Karpas-422 (cell line): ENCODE measurements around the gene NOX4. TPM values are rescaled to one million over a fixed set of nuclear protein-coding genes. Genes with fewer than 3 reads are reported as not detected.

ENCODE experiments used
- DNase-seq: peaks from one replicate; pipeline ENCODE4 v3.0.0-alpha.2; 2015
- H2AFZ ChIP-seq: fragments of 200-600 bp; sonication (generic); 2 replicates; pipeline ENCODE4 v1.6.1; 2014; ENCODE audit warnings: antibody characterized with exemption, low read length, mixed read lengths
- H3K27ac ChIP-seq: fragments of 200-600 bp; sonication (generic); 2 replicates; pipeline ENCODE4 v1.5.1; 2014; ENCODE audit warnings: mild to moderate bottlenecking, low read length, moderate library complexity
- H3K27me3 ChIP-seq: fragments of 200-600 bp; sonication (generic); 2 replicates; pipeline ENCODE4 v1.6.1; 2014; ENCODE audit warnings: low read length, mixed read lengths
- H3K36me3 ChIP-seq: fragments of 200-600 bp; sonication (generic); 2 replicates; pipeline ENCODE4 v1.6.1; 2014; ENCODE audit warnings: low read length, mixed read lengths; ENCODE audit not compliant: insufficient read depth
- H3K4me1 ChIP-seq: fragments of 200-600 bp; sonication (generic); 2 replicates; pipeline ENCODE4 v1.6.1; 2014; ENCODE audit warnings: mild to moderate bottlenecking, low read length, mixed read lengths
- H3K4me2 ChIP-seq: fragments of 200-600 bp; sonication (generic); 2 replicates; pipeline ENCODE4 v1.6.1; 2014; ENCODE audit warnings: low read length, low read depth, mild to moderate bottlenecking; ENCODE audit not compliant: poor library complexity, severe bottlenecking
- H3K4me3 ChIP-seq: fragments of 200-600 bp; sonication (generic); 2 replicates; pipeline ENCODE4 v1.5.1; 2014; ENCODE audit warnings: mild to moderate bottlenecking, antibody characterized with exemption, low read length, mixed read lengths
- H3K79me2 ChIP-seq: fragments of 200-600 bp; sonication (generic); 2 replicates; pipeline ENCODE4 v1.6.1; 2014; ENCODE audit warnings: mild to moderate bottlenecking, low read length, mixed read lengths
- H3K9ac ChIP-seq: fragments of 200-600 bp; sonication (generic); 2 replicates; pipeline ENCODE4 v1.6.0; 2014; ENCODE audit warnings: low read length
- H3K9me2 ChIP-seq: fragments of 200-600 bp; sonication (generic), shearing (Covaris generic); replicated peaks from 2 replicates; pipeline ENCODE4 v1.6.0; 2014; ENCODE audit warnings: mild to moderate bottlenecking, low read length, moderate library complexity; ENCODE audit not compliant: insufficient read depth
- H3K9me3 ChIP-seq: fragments of 300-700, 200-600 bp; sonication (generic); 2 replicates; pipeline ENCODE4 v1.6.1; 2014; ENCODE audit warnings: low read length, mixed read lengths
- H4K20me1 ChIP-seq: fragments of 200-600 bp; sonication (generic); 2 replicates; pipeline ENCODE4 v1.6.1; 2014; ENCODE audit warnings: mild to moderate bottlenecking, antibody characterized with exemption, low read length, low read depth; ENCODE audit not compliant: insufficient read depth
- total RNA-seq: library from RNA; depleted of rRNA; stranded (reverse); fragments of >200 nt; shearing (Covaris generic); gene quantifications from 2 replicates; pipeline ENCODE4 v1.2.3, GENCODE V29; 2014; ENCODE audit warnings: low replicate concordance

NOX4 gene
- total RNA-seq, 1 experiment from 2014 or later: not detected

GRCh38 chr11:89516496-89516895, 25.3 kb upstream of the NOX4 start:
- H3K9me3 ChIP-seq: peaks cover 16% of the 10 kb centered on the region
- no peaks in the 10 kb centered on the region for H3K79me2 ChIP-seq
- H3K4me1 ChIP-seq: no peaks in the 10 kb centered on the region
- H3K36me3 ChIP-seq: no peaks in the 10 kb centered on the region
- H2AFZ ChIP-seq: no peak overlapping the region
- no peak overlapping the region for H3K27ac ChIP-seq
- H3K4me2 ChIP-seq: no peak overlapping the region
- H3K9ac ChIP-seq: no peak overlapping the region
- no peak for DNase-seq
- no peaks in the 10 kb centered on the region; the same call in 1 of the 2 replicates for H3K9me2 ChIP-seq
- no peak overlapping the region for H3K4me3 ChIP-seq
- no peaks in the 10 kb centered on the region for H3K27me3 ChIP-seq
- H4K20me1 ChIP-seq: no peaks in the 10 kb centered on the region

- no peak overlapping the region for H2AFZ ChIP-seq
These were observed 17.4 kb upstream of the NOX4 start for GRCh38 chr11:89508544-89508943.

GRCh38 chr11:89504270-89504669, 13.1 kb upstream of the NOX4 start:
- Histone ChIP-seq H3K9me3 (no peaks in the 10 kb centered on the region), H3K27me3 (no peaks in the 10 kb centered on the region), H3K9me2 (0 out of 2 replicates have a peak, but pooled peaks cover 4% of the 10 kb centered on the region), H3K4me2 (no peak overlapping the region), H3K9ac (no peak overlapping the region), H4K20me1 (no peaks in the 10 kb centered on the region), H3K4me3 (no peak overlapping the region), H3K27ac (no peak overlapping the region), H3K36me3 (no peaks in the 10 kb centered on the region), H3K79me2 (no peaks in the 10 kb centered on the region), H2AFZ (no peak overlapping the region), H3K4me1 (no peaks in the 10 kb centered on the region)
- no peak for DNase-seq

More at GRCh38 chr11:89508544-89508943, 17.4 kb upstream of the NOX4 start:
- no peaks in the 10 kb centered on the region for H3K4me1 ChIP-seq
- DNase-seq: no peak
- no peaks in the 10 kb centered on the region; the same call in 1 of the 2 replicates for H3K9me3 ChIP-seq
- H3K4me3 ChIP-seq: no peak overlapping the region
- no peak overlapping the region for H3K4me2 ChIP-seq
- no peaks in the 10 kb centered on the region for H3K27me3 ChIP-seq
- 0 out of 2 replicates have a peak, but pooled peaks cover 4% of the 10 kb centered on the region for H3K9me2 ChIP-seq
- H4K20me1 ChIP-seq: no peaks in the 10 kb centered on the region
- H3K79me2 ChIP-seq: no peaks in the 10 kb centered on the region
- H3K36me3 ChIP-seq: no peaks in the 10 kb centered on the region
- no peak overlapping the region for H3K27ac ChIP-seq
- no peak overlapping the region for H3K9ac ChIP-seq

GRCh38 chr11:89503422-89503821, 12.2 kb upstream of the NOX4 start:
- H3K79me2 ChIP-seq: no peaks in the 10 kb centered on the region
- H3K9me3 ChIP-seq: no peaks in the 10 kb centered on the region
- no peaks in the 10 kb centered on the region for H3K36me3 ChIP-seq
- H3K4me3 ChIP-seq: no peak overlapping the region
- 0 out of 2 replicates have a peak, but pooled peaks cover 4% of the 10 kb centered on the region for H3K9me2 ChIP-seq
- DNase-seq: no peak
- H3K27ac ChIP-seq: no peak overlapping the region
- no peaks in the 10 kb centered on the region for H3K4me1 ChIP-seq
- no peak overlapping the region for H3K9ac ChIP-seq
- no peaks in the 10 kb centered on the region for H3K27me3 ChIP-seq
- H4K20me1 ChIP-seq: no peaks in the 10 kb centered on the region
- H3K4me2 ChIP-seq: no peak overlapping the region
- no peak overlapping the region for H2AFZ ChIP-seq

GRCh38 chr11:89502301-89502700, 11.1 kb upstream of the NOX4 start:
- no peak overlapping the region for H2AFZ ChIP-seq
- H3K79me2 ChIP-seq: no peaks in the 10 kb centered on the region
- H3K36me3 ChIP-seq: no peaks in the 10 kb centered on the region
- H3K9me2 ChIP-seq: 0 out of 2 replicates have a peak, but pooled peaks cover 4% of the 10 kb centered on the region
- no peaks in the 10 kb centered on the region for H4K20me1 ChIP-seq
- H3K9ac ChIP-seq: no peak overlapping the region
- no peaks in the 10 kb centered on the region for H3K4me1 ChIP-seq
- no peak overlapping the region for H3K4me2 ChIP-seq
- no peak overlapping the region for H3K4me3 ChIP-seq
- no peak overlapping the region for H3K27ac ChIP-seq
- no peaks in the 10 kb centered on the region for H3K27me3 ChIP-seq
- no peaks in the 10 kb centered on the region for H3K9me3 ChIP-seq
- DNase-seq: no peak

- Histone ChIP-seq H3K4me3 (no peak overlapping the region), H3K4me2 (no peak overlapping the region), H3K9me2 (no peaks in the 10 kb centered on the region), H3K4me1 (no peaks in the 10 kb centered on the region), H3K9ac (no peak overlapping the region), H3K27ac (no peak overlapping the region), H3K9me3 (no peaks in the 10 kb centered on the region), H3K79me2 (no peaks in the 10 kb centered on the region), H4K20me1 (no peaks in the 10 kb centered on the region), H3K27me3 (no peaks in the 10 kb centered on the region), H3K36me3 (no peaks in the 10 kb centered on the region), H2AFZ (no peak overlapping the region)
- DNase-seq: no peak
These were observed 9.2 kb upstream of the NOX4 start for GRCh38 chr11:89500336-89500735.

- no peaks in the 10 kb centered on the region for H3K4me1 ChIP-seq
- no peak overlapping the region for H3K4me2 ChIP-seq
- H3K9ac ChIP-seq: no peak overlapping the region
- no peak overlapping the region for H2AFZ ChIP-seq
- H3K9me2 ChIP-seq: no peaks in the 10 kb centered on the region
- H3K27me3 ChIP-seq: no peaks in the 10 kb centered on the region
- H3K9me3 ChIP-seq: no peaks in the 10 kb centered on the region
- no peaks in the 10 kb centered on the region for H3K79me2 ChIP-seq
- no peak overlapping the region for H3K4me3 ChIP-seq
- H3K36me3 ChIP-seq: no peaks in the 10 kb centered on the region
- peak; percentile 91 for DNase-seq
- H3K27ac ChIP-seq: no peak overlapping the region
- no peaks in the 10 kb centered on the region for H4K20me1 ChIP-seq
These were observed 7.8 kb upstream of the NOX4 start for GRCh38 chr11:89498845-89499448.

- no peaks in the 10 kb centered on the region for H3K79me2 ChIP-seq
- no peak overlapping the region for H3K4me2 ChIP-seq
- no peaks in the 10 kb centered on the region for H4K20me1 ChIP-seq
- no peaks in the 10 kb centered on the region for H3K9me3 ChIP-seq
- no peak overlapping the region for H3K4me3 ChIP-seq
- no peaks in the 10 kb centered on the region for H3K27me3 ChIP-seq
- no peak for DNase-seq
- no peak overlapping the region for H3K9ac ChIP-seq
- H3K4me1 ChIP-seq: no peaks in the 10 kb centered on the region
- H3K36me3 ChIP-seq: no peaks in the 10 kb centered on the region
- no peaks in the 10 kb centered on the region for H3K9me2 ChIP-seq
- H3K27ac ChIP-seq: no peak overlapping the region
- no peak overlapping the region for H2AFZ ChIP-seq
These were observed 4.8 kb upstream of the NOX4 start for GRCh38 chr11:89495951-89496350.
